Ammon's horn (tissue), 1 donor: ENCODE measurements around the gene CITED2.
"Not testable (repeated sequence)": the region's sequence is repeated elsewhere in the genome, so short reads cannot be mapped to it uniquely, and the experiment has no call there.

Experiments
- DNase-seq: peaks from one replicate; pipeline ENCODE4 v3.0.0-alpha.2; 2016; ENCODE audit warnings: low spot score

Gene CITED2

GRCh38 chr6:139364302-139364981 is 10.0 kb downstream of the CITED2 start:
- peak; percentile 53 for DNase-seq

- DNase-seq = not testable (repeated sequence)
These were observed 10.7 kb downstream of the CITED2 start for GRCh38 chr6:139363797-139364196.

DNA sequence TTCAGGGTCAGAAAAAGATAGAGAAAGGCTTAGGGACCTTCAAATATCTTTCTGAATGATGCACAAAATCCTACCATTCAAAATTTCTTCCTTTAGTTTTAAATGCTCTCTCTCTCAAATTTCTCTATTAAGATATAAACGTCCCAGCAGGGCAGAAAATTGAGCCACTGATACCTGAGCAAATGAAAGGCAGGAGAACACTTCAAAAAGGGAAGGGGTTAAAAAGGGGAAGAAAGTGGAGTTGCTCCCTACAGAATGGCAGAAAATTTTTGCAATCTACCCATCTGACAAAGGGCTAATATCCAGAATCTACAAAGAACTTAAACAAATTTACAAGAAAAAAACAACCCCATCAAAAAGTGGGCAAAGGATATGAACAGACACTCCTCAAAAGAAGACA is 11.3 kb downstream of the CITED2 start:
- DNase-seq = not testable (repeated sequence)

DNA sequence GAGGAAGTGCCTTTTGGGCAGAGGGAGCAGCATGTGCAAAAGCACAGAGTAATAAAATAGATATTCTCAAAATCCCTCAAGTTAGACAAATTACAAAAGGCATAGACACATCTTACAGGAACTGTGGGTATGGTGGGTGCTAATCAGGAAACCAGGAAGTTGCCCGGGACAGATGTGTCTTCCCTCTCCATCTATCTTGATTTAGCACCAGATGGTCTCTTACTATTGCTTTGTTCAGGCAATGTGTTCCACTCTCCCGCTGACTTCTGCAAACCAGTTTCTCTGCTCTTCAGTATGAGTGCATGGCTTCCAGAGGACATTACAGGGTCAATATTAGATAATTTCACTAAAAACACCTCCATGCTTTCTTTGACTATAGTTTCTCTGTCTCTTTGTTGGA is 13.2 kb downstream of the CITED2 start:
- peak; percentile 31 for DNase-seq

- no peak for DNase-seq
These were observed 17.5 kb downstream of the CITED2 start for GRCh38 chr6:139356924-139357323.

GRCh38 chr6:139355777-139356445 is 18.5 kb downstream of the CITED2 start:
- no peak for DNase-seq

GRCh38 chr6:139355172-139355571 is 19.3 kb downstream of the CITED2 start:
- no peak for DNase-seq

DNA sequence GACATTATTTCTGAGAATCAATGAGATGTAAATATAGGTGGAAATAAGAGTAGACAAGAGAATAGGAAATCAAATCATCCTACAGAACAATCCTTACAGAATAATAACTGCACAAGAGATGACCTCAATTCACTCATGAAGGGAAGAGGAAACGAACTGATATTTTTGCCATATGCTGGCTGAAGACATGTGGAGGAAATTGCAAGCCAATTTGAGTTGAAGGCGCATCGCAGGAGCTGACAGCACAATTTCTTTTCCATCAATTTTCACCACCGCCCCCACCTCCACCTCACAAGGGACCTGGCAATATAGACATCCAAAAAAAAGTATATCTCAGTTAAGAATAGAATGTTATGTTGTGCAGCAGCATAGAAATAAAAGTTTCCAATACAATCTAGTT is 20.3 kb downstream of the CITED2 start:
- DNase-seq = no peak

GRCh38 chr6:139349464-139350020 is 24.9 kb downstream of the CITED2 start:
- DNase-seq = no peak

DNA sequence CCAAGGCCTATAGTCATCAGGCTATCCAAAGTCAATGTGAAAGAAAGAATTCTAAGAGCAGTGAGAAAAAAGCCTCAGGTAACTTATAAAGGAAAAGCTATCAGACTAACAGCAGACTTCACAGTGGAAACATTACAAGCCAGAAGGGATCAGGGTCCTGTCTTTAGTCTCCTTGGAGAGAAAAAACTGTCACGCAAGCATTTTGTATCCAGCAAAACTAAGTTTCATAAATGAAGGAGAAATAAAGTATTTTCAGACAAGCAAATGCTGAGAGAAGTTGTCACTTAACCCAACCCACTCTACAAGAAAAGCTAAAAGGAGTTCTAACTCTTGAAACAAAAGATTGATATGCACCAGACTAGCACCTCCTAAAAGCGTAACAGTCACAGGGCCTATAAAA is 28.1 kb downstream of the CITED2 start:
- no peak for DNase-seq

- DNase-seq = no peak
These were observed 30.1 kb downstream of the CITED2 start for GRCh38 chr6:139344186-139344963.

- DNase-seq = no peak
These were observed 31.2 kb downstream of the CITED2 start for GRCh38 chr6:139343052-139343750.

DNA sequence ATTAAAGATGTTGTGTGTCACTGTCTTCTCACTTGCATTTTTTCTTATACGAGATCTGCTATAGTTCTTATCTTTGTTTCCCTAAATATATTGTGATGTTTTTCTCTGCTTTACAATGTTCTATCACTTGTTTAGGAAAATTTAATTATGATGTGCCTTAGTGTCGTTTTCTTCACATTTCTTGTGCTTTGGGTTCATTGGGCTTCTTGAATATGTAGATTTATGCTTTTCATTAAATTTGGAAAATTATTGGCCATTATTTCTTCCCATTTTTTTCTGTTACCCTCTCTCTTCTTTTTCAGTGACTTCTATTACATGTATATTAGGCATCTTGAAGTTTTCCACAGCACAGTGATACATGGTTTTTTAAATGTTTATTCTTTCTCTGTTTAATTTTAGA is 33.4 kb downstream of the CITED2 start:
- DNase-seq = no peak

DNA sequence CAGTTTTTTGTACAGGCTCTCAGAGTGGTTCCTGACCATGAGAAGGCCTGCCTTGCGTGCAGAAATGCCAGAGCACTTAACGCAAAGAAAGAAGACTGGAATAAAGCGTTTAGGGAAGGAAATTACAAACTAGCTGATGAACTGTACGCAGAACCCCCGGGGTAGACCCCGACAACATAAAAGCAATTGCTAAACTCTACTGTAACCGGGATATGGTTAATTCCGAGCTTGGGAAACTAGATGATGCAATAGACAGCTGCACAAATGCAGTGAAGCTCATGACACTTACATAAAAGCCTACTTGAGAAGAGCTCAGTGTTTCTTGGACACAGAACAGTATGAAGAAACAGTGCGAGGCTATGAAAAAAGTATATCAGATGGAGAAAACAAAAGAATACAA is 35.7 kb downstream of the CITED2 start:
- DNase-seq = no peak

DNA sequence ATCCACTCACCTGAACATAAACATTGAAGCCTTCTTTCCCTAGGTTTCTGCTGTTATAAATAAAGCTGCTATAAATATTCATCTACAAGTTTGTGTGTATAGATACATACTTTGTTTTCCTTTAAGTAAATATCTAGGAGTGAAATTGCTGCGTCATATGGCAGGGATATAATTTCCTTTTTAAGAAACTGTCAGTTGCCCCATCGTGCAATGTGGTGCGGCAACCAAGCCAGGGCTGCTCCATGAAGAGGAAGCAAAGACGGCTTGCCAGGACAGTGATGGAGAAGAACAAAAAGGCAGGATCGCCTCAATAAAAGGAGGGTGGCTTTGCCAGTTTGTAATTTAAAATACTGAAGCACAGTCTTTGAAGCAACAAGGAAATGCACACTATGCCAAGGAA is 36.6 kb downstream of the CITED2 start:
- DNase-seq = no peak

DNA sequence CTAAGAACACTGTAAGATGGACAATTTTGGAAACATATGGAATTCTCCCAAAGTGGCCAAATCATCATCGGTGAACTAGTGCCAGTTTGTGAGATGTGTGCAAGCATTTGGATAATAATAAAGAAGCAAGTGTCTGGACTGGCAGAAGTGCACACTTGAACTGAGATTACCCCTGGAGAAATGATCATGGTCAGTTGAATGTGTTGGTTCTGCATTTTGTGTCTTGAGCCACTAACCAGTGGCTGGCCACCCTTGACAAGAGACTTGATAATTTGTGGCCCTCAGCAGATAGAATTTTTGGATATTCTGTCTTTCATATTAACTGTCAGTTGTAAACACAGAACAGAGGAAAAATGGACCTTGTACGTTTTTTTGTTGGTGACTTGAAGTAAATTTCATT is 37.4 kb downstream of the CITED2 start:
- DNase-seq = no peak

GRCh38 chr6:139336488-139336887 is 38.0 kb downstream of the CITED2 start:
- DNase-seq = no peak

- DNase-seq = no peak
These were observed 38.8 kb downstream of the CITED2 start for GRCh38 chr6:139335447-139336210.

GRCh38 chr6:139334806-139335446 is 39.5 kb downstream of the CITED2 start:
- DNase-seq = no peak

- DNase-seq = no peak
These were observed 43.5 kb downstream of the CITED2 start for GRCh38 chr6:139330826-139331500.
